ENCODE data around the gene HAUS2.
A peak's percentile ranks its signal among the peaks of the same experiment; 100 is the strongest.

Gene HAUS2

GRCh38 chr15:42582569-42583375, 34.1 kb downstream of the HAUS2 start:
- no peak for DNase-seq (ENCODE audit: low spot score)
- TF ChIP-seq CTCF (IDR thresholded peaks at IDR 0.05; ENCODE audit: borderline replicate concordance, control extremely low read depth, extremely low read depth, insufficient read depth, missing control alignments), result no peak
- in situ Hi-C loops (cut with MboI; ENCODE audit: low sequenced_read_pairs, unreplicated experiment), result no loop called here

GRCh38 chr15:42584031-42584765, 35.6 kb downstream of the HAUS2 start:
- DNase-seq (ENCODE audit: low spot score), result no peak
- in situ Hi-C loops (cut with MboI; ENCODE audit: low sequenced_read_pairs, unreplicated experiment), result no loop called here
- TF ChIP-seq CTCF (IDR thresholded peaks at IDR 0.05; ENCODE audit: borderline replicate concordance, control extremely low read depth, extremely low read depth, insufficient read depth, missing control alignments), result no peak

GRCh38 chr15:42590619-42591237, 42.1 kb downstream of the HAUS2 start:
- in situ Hi-C loops (cut with MboI; ENCODE audit: low sequenced_read_pairs, unreplicated experiment), result no loop called here
- no peak for TF ChIP-seq CTCF (IDR thresholded peaks at IDR 0.05; ENCODE audit: borderline replicate concordance, control extremely low read depth, extremely low read depth, insufficient read depth, missing control alignments)
- no peak for DNase-seq (ENCODE audit: low spot score)

GRCh38 chr15:42591238-42591934, 42.7 kb downstream of the HAUS2 start:
- DNase-seq (ENCODE audit: low spot score), result no peak

GRCh38 chr15:42592716-42593115, 44.1 kb downstream of the HAUS2 start:
- no peak for DNase-seq (ENCODE audit: low spot score)
- in situ Hi-C loops (cut with MboI; ENCODE audit: low sequenced_read_pairs, unreplicated experiment), result no loop called here
- TF ChIP-seq CTCF (IDR thresholded peaks at IDR 0.05; ENCODE audit: borderline replicate concordance, control extremely low read depth, extremely low read depth, insufficient read depth, missing control alignments), result no peak

More at GRCh38 chr15:42591238-42591934, 42.7 kb downstream of the HAUS2 start:
- peak; percentile 16 for TF ChIP-seq CTCF (IDR thresholded peaks at IDR 0.05; ENCODE audit: borderline replicate concordance, control extremely low read depth, extremely low read depth, insufficient read depth, missing control alignments)
- in situ Hi-C loops (cut with MboI; ENCODE audit: low sequenced_read_pairs, unreplicated experiment), result no loop called here

GRCh38 chr15:42593143-42593542, 44.5 kb downstream of the HAUS2 start:
- TF ChIP-seq CTCF (IDR thresholded peaks at IDR 0.05; ENCODE audit: borderline replicate concordance, control extremely low read depth, extremely low read depth, insufficient read depth, missing control alignments), result no peak
- in situ Hi-C loops (cut with MboI; ENCODE audit: low sequenced_read_pairs, unreplicated experiment), result no loop called here
- DNase-seq (ENCODE audit: low spot score), result no peak

All from GM13976 (cell line).